ENCODE measurements around the gene FERMT2. TPM values are rescaled to one million over a fixed set of nuclear protein-coding genes. Genes with fewer than 3 reads are reported as not detected.
A peak's percentile ranks its signal among the peaks of the same experiment; 100 is the strongest.

The FERMT2 gene
- total and polyA plus RNA-seq, 2 donors (not counting 1 experiment from before 2014, with no cell fraction given) = 0.05 TPM; not detected in 1

DNA sequence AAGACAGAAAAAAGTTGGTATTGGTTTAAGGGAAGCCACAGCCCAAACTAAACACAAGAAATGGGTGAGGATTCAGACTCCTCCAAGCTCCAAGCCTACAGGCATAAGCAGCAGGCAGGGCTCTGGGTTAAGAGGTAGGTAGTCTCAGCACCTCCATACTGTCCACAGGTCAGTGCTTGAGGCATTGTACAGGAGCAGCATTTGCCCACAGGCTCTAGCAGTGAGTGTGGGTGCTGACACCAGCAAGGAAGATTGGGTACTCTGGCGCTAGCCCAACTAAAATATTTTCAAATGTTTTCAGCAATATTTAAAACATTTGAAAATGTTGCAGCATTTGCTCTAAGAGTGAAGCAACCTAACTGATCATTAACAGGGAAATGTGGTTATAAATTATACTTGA, 33.1 kb downstream of the FERMT2 start:
- Histone ChIP-seq H3K27me3 (replicated peaks in 1 of 4; ENCODE audit: control extremely low read depth in 1 of 4, control insufficient read depth in 3 of 4, insufficient read depth in 4 of 4, low read length in 3 of 4) (no peaks in the 10 kb centered on the region), H3K9ac (ENCODE audit: low read length) (no peak overlapping the region), H3K4me2 (replicated peaks; ENCODE audit: low read depth, low read length, poor library complexity, severe bottlenecking) (no peak overlapping the region), H3K4me3 (ENCODE audit: control extremely low read depth in 1 of 5, extremely low read depth in 1 of 5, insufficient read depth in 1 of 5, low read depth in 2 of 5, low read length in 4 of 5) (no peak overlapping the region), H2AFZ (ENCODE audit: insufficient read depth, low read depth, low read length, poor library complexity, severe bottlenecking) (peak overlapping the region; percentile 30), H3K27ac (ENCODE audit: low read length in 2 of 2) (peak overlapping the region in 1 of 2 donors; percentile 33), H3K9me3 (ENCODE audit: control extremely low read depth in 1 of 3, control insufficient read depth in 2 of 3, insufficient read depth in 1 of 3, low read length in 2 of 3) (no peaks in the 10 kb centered on the region), H3K36me3 (replicated peaks in 1 of 2; ENCODE audit: control extremely low read depth in 1 of 2, control insufficient read depth in 1 of 2, extremely low read depth in 1 of 2, insufficient read depth in 2 of 2, low read length in 1 of 2) (no peaks in the 10 kb centered on the region), H3K79me2 (ENCODE audit: control insufficient read depth, insufficient read depth, low read length) (no peaks in the 10 kb centered on the region), H4K20me1 (ENCODE audit: control insufficient read depth, insufficient read depth, low read length, poor library complexity, severe bottlenecking) (no peaks in the 10 kb centered on the region), H3K4me1 (ENCODE audit: control insufficient read depth in 2 of 2, insufficient read depth in 2 of 2, low read length in 2 of 2) (peaks cover 14 to 15% of the 10 kb centered on the region in 2 donors)
- DNase-seq (no peak), ATAC-seq (ENCODE audit: low read depth) (no peak)
- Mint-ChIP-seq H3K27me3 (peaks cover 3% of the 10 kb centered on the region), H3K4me1 (peaks cover 11% of the 10 kb centered on the region), H3K4me3 (no peak overlapping the region), H3K27ac (peak overlapping the region; percentile 10), H3K9me3 (ENCODE audit: insufficient read depth) (no peaks in the 10 kb centered on the region)
- ChIA-PET POLR2A (no interaction called here), CTCF (no interaction called here)
- TF ChIP-seq, protein P1, sequence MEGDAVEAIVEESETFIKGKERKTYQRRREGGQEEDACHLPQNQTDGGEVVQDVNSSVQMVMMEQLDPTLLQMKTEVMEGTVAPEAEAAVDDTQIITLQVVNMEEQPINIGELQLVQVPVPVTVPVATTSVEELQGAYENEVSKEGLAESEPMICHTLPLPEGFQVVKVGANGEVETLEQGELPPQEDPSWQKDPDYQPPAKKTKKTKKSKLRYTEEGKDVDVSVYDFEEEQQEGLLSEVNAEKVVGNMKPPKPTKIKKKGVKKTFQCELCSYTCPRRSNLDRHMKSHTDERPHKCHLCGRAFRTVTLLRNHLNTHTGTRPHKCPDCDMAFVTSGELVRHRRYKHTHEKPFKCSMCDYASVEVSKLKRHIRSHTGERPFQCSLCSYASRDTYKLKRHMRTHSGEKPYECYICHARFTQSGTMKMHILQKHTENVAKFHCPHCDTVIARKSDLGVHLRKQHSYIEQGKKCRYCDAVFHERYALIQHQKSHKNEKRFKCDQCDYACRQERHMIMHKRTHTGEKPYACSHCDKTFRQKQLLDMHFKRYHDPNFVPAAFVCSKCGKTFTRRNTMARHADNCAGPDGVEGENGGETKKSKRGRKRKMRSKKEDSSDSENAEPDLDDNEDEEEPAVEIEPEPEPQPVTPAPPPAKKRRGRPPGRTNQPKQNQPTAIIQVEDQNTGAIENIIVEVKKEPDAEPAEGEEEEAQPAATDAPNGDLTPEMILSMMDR (IDR thresholded peaks at IDR 0.05) = no peak
- no peak for TF ChIP-seq EZH2 (IDR thresholded peaks at IDR 0.05; ENCODE audit: borderline replicate concordance, insufficient read depth, low read depth, low read length, poor library complexity, severe bottlenecking)
- intact Hi-C loops (cut with micrococcal nuclease) = no loop called here
- no CpG with 5 or more reads among the region's 1 CpG for WGBS (ENCODE audit: insufficient coverage)

DNA sequence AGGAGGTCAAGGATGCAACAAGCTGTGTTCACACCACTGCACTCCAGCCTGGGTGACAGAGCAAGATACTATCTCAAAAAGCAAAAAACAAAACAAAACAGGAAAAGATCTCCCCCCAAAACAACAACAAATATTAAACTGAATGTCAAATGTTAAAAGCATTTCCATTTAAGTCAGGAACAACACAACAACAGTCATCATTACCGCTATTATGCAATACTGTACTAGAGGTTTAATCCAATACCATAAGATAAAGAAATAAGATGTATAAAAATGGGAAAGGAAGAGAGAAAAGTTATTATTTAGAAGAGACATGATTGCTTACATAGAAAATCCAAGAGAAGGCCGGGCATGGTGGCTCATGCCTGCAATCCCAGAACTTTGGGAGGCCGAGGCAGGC, 36.6 kb downstream of the FERMT2 start:
- H3K36me3 ChIP-seq (replicated peaks in 1 of 2; ENCODE audit: control extremely low read depth in 1 of 2, control insufficient read depth in 1 of 2, extremely low read depth in 1 of 2, insufficient read depth in 2 of 2, low read length in 1 of 2) = no peaks in the 10 kb centered on the region
- 100% methylated on average over 1 of the region's 3 CpGs for WGBS (ENCODE audit: insufficient coverage)
- no peak overlapping the region for H3K4me3 ChIP-seq (ENCODE audit: control extremely low read depth in 1 of 5, extremely low read depth in 1 of 5, insufficient read depth in 1 of 5, low read depth in 2 of 5, low read length in 4 of 5)
- ChIA-PET CTCF (no interaction called here), POLR2A (no interaction called here)
- no peak overlapping the region for H3K9ac ChIP-seq (ENCODE audit: low read length)
- Mint-ChIP-seq H3K4me3 (no peak overlapping the region), H3K4me1 (peaks cover 15% of the 10 kb centered on the region), H3K27me3 (no peaks in the 10 kb centered on the region), H3K9me3 (ENCODE audit: insufficient read depth) (no peaks in the 10 kb centered on the region), H3K27ac (no peak overlapping the region)
- DNase-seq (no peak), ATAC-seq (ENCODE audit: low read depth) (no peak)
- H3K9me3 ChIP-seq (ENCODE audit: control extremely low read depth in 1 of 3, control insufficient read depth in 2 of 3, insufficient read depth in 1 of 3, low read length in 2 of 3) = no peaks in the 10 kb centered on the region
- intact Hi-C loops (cut with micrococcal nuclease) = no loop called here
- H2AFZ ChIP-seq (ENCODE audit: insufficient read depth, low read depth, low read length, poor library complexity, severe bottlenecking) = no peak overlapping the region
- no peaks in the 10 kb centered on the region for H3K27me3 ChIP-seq (replicated peaks in 1 of 4; ENCODE audit: control extremely low read depth in 1 of 4, control insufficient read depth in 3 of 4, insufficient read depth in 4 of 4, low read length in 3 of 4)
- H3K79me2 ChIP-seq (ENCODE audit: control insufficient read depth, insufficient read depth, low read length) = no peaks in the 10 kb centered on the region
- no peak overlapping the region for H3K4me2 ChIP-seq (replicated peaks; ENCODE audit: low read depth, low read length, poor library complexity, severe bottlenecking)
- no peaks in the 10 kb centered on the region for H4K20me1 ChIP-seq (ENCODE audit: control insufficient read depth, insufficient read depth, low read length, poor library complexity, severe bottlenecking)
- no peak overlapping the region for H3K27ac ChIP-seq (ENCODE audit: low read length in 2 of 2)
- H3K4me1 ChIP-seq (ENCODE audit: control insufficient read depth in 2 of 2, insufficient read depth in 2 of 2, low read length in 2 of 2) = peaks cover 14 to 15% of the 10 kb centered on the region in 2 donors
- TF ChIP-seq EZH2 (IDR thresholded peaks at IDR 0.05; ENCODE audit: borderline replicate concordance, insufficient read depth, low read depth, low read length, poor library complexity, severe bottlenecking) = no peak
- TF ChIP-seq, protein P1 (IDR thresholded peaks at IDR 0.05) = no peak

All from B cell (primary cell).